ENCODE measurements around the gene TREM2.

- TF ChIP-seq CTCF (IDR thresholded peaks at IDR 0.05) (no peak), EP300 (IDR thresholded peaks at IDR 0.05) (no peak)
Measured at GRCh38 chr6:41164551-41165120, 1.7 kb upstream of the TREM2 start.
